NCI-H146 treated with DMSO at 0.1 percent for 48 hours (cell line): ENCODE results near the gene SLC12A7.

ENCODE experiments used
- DNase-seq: peaks from one replicate; lab custom pipeline; 2025; ENCODE audit not compliant: unreplicated experiment; lab: John Stamatoyannopoulos, UW

Gene SLC12A7

DNA sequence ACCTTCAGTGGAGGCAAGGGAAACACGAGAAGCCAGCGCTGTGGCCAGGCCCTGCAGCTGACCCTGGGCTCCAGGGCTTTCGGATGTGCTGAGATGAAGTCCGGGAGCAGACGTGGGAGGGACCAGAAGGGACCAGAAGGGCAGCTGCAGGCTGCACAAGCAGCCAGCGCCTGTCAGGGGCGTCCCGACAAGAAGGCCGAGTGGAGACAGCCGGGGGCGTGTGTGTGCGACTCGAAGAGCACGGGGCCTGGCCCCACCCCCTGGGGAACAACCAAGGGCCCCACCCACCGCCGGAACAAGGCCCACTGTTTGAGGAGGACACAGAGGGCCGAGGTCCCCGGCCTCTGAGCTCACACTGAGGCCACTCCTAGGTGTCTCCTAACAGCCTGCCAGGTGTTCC is 31.4 kb downstream of the SLC12A7 start:
- no peak for DNase-seq

DNA sequence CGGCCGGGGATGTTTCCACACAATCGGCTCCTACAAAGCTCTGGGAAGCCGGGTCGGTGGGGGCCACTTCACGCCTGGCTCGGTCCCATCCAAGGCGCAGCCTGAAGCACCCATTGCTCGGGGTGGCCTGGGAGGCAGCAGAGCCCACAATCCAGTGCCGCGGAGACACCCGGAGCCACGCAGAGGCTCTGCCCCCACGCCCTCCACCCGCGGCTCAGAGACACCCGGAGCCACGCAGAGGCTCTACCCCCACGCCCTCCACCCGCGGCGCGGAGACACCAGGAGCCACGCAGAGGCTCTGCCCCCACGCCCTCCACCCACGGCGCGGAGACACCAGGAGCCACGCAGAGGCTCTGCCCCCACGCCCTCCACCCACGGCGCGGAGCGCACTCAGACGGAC is 31.9 kb downstream of the SLC12A7 start:
- DNase-seq, result no peak

DNA sequence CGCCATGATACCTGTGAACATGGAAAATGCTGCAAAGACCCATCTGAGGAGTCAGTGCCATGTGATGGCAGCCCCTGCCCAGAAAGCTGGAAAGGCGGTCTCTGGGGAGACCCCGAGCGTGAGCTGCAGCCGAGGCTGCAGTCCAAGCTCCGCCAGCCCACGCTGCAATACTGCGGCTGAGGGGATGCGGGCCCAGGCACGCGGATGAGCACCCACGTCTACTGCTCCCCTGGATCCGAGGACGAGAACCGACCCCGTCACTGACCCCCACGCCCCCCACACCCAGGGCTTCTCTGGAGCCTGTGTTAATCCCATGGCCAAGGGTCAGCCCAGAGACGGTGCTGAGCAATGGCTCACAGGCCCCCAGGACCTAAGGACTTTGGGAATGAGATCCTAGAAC is 32.4 kb downstream of the SLC12A7 start:
- DNase-seq, result no peak

DNA sequence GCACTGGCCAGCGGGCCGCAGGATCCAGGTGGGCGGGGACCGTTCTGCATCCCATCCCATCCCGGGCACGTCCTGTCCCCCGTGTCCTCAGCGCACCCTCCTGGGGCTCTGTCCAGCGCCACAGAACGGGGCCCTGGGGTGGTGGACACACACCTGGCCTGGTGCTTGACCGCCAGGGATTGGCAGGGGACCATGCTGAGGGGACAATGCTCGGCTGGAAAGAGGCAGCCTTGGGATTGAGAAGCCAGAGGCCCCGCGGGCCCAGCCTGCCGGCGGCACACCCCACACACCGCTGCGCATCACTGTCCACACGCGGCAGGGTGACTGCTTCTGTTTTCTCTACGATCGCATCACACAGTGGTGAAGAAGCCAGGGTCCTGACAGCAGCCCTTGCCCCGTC is 33.0 kb downstream of the SLC12A7 start:
- DNase-seq, result no peak

DNA sequence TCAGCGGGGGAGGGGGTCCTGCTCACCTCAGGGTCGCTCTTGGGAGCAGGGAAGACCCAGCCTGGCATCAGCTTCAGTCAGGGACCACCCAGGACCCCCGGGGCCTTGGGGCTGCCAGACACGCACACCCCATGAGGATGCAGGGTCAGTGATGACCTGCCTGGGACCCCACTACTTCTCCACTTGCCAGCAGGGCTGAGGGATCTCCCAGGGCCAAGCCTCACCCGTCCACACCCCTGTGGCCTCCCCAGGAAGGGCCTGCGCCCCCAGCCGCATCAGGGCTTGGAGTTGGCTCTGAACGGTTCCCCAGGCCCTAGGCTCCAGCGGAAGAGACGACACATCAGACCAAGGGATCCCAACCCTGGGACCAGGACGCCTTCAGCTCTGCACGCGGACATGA is 33.7 kb downstream of the SLC12A7 start:
- DNase-seq, result no peak

DNA sequence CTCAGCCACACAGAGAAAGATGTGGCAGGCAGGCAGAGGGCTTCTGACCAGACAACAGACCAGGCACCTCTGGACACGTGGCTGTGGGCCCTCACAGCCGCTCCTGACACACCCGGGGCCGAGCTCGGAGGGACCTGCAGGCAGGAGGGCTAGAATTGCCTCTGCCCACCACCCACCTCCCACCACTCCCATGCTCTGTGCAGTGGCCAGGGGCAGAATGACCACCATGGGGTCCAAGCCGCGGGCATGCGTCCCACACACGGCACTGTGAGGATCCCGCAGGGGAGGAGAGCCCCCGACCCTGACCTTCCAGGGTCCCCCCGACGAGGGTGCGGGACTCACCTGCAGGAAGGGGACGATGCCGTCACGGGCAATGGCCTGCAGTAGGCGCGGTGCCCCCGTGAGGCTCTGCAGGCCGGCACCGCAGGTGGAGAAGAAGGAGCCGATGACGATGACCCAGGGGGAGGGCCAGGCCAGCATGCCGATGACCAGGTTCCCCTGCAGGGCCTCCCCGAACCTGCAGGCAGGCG is 34.3 kb downstream of the SLC12A7 start:
- DNase-seq, result no peak

DNA sequence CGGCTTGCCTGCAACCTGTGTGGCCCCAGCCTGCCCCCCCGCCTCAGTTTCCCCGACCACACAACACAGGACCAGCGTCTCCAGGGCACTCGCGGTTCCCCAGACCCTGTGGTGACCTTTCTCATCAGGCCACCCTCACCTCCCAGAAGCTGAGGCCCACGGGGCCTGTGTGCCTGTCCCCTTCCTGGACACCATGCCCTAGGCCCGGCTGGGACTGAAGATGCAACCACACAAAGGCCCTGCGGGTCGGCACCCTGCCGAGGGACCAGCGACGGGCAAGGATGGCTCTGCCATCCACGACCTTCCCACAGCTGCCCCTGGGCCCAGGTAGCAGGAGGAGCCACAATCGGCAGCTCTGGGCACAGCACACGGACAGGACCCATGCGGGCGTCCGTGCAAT is 34.8 kb downstream of the SLC12A7 start:
- no peak for DNase-seq

DNA sequence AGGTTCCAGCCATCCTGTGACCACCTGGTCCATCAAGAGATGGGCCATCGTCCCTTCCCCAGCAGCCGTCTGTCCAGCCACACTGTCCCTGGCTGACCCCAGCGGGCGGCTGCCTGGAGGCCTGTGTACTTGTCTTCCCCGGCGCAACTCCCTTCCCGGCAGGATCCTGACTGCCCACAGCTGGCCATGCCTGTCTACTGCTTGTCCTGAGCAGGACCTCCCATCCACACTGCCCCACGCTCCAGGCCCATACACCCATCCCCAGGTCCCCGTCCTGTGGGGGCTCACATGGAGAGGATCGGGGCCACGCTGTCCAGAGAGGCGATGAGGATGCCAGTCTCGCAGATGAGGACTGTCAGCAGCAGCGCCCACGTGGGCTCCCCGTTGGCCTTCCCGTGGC is 35.5 kb downstream of the SLC12A7 start:
- DNase-seq, result no peak

DNA sequence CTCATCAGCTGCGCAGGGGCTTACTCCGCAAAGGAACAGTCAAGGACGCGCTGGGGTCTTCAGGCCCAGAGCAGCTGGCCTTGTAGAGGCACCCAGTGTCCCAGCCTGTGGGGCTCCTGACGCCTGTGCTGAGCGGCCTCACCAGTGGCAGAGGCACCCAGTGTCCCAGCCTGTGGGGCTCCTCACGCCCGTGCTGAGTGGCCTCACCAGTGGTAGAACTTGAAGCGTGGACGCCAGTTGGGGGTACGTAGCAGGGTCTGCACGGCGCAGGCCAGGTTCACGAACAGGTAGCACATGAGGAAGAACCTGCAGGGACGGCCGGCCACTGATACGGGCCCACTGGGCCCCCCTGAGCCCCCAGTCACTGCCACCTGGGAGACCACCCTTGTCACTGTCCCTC is 35.9 kb downstream of the SLC12A7 start:
- DNase-seq, result no peak

DNA sequence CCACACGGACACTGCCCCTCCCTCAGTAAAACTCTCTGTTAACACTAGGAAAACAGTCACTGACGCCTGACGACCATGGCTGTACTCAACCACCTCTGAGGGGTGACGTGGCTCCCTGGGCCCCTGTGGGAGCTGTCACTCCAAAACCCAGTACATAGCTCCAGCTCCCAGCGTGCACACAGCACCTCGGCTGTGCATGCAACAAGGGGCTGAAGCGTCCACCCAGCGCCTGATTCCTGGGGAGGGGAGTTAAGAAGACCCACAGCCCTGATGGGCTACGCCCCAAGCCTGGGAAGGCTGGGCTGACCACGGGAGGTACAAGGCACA is 36.3 kb downstream of the SLC12A7 start:
- DNase-seq, result no peak

DNA sequence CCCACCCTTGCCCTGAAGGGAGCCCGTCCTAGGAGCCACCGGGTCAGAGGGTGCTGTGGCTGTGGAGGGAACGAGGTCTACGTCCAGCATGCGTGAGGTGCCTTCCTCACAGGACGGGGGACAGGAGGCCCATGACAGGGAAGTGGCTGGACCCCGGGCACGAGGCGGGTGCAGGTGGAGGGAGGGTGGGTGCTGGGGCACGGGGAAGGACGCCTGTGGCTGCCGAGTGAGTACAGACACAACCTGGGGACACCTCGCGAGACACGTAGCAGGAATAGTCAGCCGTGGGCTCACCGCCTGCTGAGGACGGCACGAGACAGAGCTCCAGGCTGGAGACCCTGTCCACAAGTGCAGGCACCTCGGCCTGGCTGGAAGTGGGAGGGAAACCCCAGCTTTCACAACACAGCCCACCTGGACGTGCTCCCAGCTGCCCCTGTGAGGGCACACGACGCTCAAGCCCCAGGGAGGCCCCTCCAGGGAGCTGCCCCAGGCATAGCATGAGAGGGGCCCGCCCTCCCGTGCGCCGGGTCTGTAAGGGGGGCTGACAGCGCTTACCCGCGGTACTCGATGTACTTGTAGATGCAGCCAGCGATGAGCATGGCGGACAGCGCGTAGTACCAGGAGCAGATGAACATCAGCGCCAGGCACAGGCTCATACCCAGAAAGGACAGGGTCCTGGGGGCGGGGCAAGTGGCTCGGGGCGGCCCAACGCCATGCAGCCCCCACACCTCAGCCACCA is 36.9 kb downstream of the SLC12A7 start:
- no peak for DNase-seq

DNA sequence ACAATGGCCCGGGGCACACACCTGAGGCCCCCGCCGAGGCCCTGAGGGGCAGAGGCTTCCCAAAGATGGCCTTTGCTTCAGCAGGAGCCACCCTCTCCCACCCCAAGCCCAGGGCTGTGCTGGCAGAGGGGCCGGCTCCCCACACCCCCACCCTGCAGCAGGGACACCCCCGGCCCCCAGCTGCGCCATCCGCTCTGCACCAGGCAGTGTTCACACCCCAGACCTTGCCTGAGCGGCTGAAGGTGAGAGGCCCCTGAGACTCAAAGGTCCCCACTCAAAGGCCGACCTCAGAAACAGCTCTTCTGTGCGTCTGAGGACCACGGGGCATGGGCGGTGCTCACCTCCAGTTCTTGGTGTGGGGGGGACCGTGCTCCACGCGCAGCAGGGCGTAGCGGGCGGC is 37.6 kb downstream of the SLC12A7 start:
- no peak for DNase-seq

DNA sequence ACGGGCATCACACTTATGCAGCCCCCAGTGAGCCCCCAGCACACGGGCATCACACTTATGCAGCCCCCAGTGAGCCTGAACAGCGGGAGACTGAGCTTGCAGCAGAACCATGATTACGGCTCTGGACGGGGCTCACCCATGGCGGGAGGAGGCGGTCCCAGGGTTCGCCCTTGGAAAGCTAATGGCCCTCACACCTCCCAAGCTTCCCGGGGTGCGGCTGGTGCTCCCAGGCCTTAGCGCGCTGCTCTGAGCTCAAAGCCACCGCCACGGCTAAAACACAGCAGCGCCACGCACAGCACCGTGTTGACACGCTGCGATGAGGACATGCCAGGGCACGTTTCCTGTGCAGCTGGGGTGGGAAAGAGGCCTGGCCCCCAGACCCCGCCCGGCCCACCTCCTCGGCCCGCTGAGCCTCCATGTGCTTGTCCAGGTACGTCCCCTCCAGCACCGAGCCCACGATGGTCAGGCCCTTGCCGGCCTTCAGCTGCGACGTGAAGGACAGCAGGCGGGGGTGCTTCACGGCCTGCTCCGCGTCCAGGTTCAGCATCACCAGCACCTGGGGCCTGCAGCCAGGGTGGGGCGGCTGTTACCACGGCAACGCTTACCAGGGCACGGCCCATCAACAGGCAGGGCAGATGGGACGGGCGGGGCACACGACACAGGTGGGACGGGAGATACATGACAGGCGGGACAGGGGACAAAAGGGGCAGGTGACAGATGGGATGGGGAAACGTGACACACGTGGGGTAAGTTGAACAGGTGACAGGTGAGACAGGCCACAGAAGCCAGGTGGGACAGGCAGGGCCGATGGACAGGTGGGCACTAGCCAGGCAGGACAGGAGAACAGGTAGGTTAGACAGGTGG is 38.4 kb downstream of the SLC12A7 start:
- no peak for DNase-seq

DNA sequence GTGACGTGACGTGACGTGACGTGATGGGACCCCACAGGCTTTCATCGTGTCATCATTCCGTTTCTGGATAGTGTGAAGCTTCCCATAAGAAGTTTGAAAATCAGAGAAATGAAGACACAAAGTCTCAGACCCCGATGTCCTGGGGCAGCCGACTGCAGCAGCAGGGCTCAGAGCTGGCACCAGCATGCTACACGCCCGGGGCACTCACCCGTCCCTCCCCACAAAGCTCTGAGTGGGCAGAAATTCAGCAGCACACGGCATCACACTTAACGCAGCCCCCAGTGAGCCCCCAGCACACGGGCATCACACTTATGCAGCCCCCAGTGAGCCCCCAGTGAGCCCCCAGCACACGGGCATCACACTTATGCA is 42.2 kb downstream of the SLC12A7 start:
- DNase-seq, result no peak

DNA sequence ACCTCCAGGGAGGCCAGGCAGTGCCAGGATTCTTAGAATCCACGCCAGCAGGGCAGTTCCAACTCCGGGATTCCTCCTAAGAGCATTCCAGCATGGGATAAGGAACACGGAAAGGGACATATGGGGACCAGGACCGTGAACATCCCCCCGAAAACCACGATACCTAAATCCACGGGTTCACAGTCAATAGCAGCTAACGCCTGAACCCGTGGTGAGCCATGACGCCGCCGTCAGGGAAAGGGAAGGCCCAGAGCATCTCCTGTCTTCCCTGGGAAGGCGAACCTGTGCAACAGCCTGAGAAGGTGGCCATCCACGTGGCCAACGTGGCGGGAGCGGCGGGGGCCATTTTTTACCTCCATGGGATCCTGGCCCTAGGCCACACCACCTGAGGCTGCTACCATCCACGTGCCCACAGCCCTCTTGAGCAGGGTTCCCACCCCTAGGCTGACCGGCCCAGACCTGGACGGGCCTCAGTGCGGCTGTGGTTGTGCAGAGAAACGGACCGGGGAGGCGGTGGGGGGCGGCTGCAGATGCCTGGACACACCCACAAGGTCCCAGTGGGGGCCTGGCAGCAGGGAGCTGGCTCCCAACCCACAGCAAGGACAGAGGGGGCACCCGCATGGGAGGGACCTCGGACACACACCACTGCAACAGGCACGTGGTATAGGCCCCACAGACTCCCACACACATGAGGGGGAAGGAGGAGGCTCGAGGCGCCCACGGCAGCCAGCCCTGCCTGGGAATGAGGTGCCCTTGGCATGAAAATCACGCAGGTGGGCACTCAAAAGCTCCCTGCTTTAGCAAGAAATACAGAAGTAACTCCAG is 42.8 kb downstream of the SLC12A7 start:
- no peak for DNase-seq

DNA sequence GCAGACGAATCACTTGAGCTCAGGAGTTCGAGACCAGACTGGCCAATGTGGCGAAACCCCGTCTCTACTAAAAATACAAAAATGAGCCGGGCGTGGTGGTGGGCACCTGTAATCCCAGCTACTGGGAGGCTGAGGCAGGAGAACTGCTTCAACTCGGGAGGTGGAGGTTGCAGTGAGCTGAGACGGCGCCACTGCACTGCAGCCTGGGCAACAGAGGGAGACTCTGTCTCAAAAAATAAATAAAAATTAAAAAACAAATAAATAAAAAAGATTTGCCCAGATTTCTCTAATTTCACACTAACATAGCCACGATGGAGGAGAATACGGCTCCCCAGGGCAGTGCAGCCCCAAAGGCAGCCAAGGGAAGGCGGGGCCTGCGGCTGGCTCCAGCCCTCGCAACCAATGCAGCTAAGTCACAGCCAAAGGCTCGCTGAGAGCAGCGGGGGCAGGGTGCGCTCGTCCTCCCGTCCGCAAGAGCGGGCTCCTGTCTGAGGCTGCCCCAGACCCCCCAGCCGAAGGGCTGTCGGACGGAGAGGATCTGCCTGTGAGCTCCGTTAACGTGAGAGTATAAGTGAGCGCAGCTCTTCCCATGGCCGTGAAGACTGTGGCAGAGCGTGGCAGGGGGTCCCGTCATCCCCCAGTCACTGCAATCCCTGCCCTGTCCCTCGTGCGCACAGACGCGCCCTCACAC is 43.5 kb downstream of the SLC12A7 start:
- DNase-seq, result no peak

DNA sequence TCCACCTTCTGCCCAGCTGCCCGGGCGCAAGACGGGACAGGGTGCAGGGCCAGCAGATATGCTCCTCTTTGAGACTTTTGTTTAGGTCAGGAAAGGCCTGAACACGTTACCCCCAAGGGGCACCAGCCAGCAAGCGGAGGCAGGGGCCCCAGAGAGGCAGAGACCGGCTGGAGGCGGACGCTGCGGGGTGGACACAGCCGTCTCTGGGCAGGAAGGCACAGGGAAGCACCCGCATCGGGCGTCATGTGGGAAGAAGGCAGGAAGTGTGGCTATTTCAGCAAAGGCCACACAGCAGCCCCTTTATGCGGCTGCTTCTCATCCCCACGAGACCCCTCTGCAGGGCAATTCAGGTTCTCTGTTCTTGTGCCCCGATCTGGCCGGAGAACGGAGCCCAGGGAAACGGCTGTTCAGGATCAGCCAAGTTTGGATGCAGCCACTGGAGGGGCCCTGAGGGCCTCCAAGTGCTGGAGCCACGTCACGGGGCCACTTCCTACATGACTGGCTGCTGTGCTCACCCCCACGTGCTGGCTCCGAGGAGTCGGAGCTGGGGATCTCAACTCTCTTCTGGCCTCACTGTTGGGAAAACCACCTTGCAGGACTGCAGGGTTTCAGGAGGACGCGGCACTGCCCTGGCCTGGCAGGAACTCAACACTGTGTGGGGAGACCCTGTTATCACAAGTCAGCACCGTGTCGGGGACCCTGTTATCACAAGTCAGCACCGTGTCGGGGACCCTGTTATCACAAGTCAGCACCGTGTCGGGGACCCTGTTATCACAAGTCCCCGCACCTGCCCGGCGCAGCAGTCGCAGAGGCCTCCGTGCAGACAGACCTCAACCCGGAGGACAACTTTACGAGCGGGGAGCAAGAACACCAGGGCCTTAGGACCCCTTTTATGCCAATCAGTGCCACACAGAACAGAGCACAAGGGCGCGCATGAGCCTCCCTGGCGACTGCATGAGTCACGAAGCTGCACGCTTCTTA is 44.4 kb downstream of the SLC12A7 start:
- DNase-seq, result no peak

DNA sequence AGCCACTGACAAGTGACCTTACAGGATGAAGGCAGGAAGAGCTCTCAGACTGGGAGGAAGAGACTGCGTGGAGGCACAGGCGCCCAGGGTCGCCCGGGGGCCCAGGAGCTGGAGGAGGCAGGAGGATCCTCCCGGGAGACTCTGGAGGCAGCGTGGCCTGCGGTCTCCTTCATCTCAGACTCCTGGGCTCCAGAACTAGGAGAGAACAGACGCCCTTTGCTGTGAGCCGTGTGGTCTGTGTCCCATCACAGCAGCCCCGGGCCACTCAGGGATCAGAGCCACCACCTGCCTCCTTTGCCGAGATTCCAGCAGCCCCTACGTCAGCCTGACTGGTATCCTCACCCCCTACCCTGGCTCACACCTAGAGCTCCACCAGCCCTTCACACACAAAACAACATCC is 45.2 kb downstream of the SLC12A7 start:
- no peak for DNase-seq

DNA sequence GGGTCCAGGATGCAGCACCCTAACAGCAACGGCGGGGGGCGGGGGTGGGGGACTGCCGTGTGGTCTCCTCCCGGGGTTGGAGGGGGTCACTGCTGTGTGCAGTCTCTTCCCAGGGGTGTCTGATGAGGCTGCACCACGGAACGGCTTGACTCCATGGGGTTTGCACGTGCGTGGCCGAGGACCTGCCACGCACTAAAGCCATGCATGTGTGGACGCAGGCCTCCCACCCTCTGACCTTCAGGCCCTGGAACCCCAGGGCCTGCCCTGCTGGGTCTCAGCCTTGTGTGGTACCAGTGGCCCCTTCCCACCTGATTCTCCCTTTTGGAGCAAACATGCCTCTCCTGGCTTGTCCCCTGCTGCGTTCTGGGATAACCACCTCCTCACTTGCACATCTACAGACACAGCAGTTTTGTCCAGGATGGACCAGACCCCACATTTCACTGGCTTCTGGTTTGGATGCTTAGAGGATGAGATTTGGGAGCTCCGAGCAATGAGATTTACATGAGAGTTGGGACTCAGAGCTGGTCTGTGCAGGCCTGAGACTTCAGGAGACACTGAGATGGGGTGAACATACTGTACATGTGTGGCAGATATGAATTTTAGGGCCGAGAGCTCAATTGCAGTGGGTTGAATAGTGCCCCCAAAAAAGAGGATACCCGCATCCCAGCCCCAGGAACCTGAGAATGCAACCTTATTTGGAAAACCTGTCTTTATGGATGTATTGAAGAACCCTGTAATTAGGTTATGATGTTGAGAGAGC is 45.8 kb downstream of the SLC12A7 start:
- DNase-seq, result no peak
